HG02610 (cell line): ENCODE data around the gene GOLGA6A.
"Not testable (repeated sequence)": the region's sequence is repeated elsewhere in the genome, so short reads cannot be mapped to it uniquely, and the experiment has no call there.

Experiments used
- ATAC-seq: cut with Tn5 transposase; IDR thresholded peaks from one replicate; pipeline ENCODE4 v1.9.1; 2021; ENCODE audit warnings: mild to moderate bottlenecking, moderate library complexity; ENCODE audit not compliant: unreplicated experiment

GOLGA6A gene

GRCh38 chr15:74082450-74082849, at the start of gene GOLGA6A:
TSS of gene GOLGA6A (minus strand) at chr15:74082550. CDS start at chr15:74082509, 41 bp downstream.
- not testable (repeated sequence) for ATAC-seq

GRCh38 chr15:74131628-74132413, 49.5 kb upstream of the GOLGA6A start:
- ATAC-seq = no peak

- ATAC-seq = no peak
These were observed 48.7 kb upstream of the GOLGA6A start for GRCh38 chr15:74130849-74131627.

GRCh38 chr15:74130155-74130848, 48.0 kb upstream of the GOLGA6A start, which contains the start of gene ISLR2:
TSS of gene ISLR2 (plus strand) at chr15:74130586. CDS start at chr15:74132755, 2,169 bp downstream.
- ATAC-seq = no peak

- no peak for ATAC-seq
These were observed 47.3 kb upstream of the GOLGA6A start for GRCh38 chr15:74129586-74130154.

- ATAC-seq = no peak
These were observed 46.6 kb upstream of the GOLGA6A start for GRCh38 chr15:74128785-74129585.

- ATAC-seq = no peak
These were observed 45.8 kb upstream of the GOLGA6A start for GRCh38 chr15:74127954-74128784.

- peak; percentile 49 for ATAC-seq
These were observed 45.1 kb upstream of the GOLGA6A start for GRCh38 chr15:74127255-74127953.

- no peak for ATAC-seq
These were observed 42.4 kb upstream of the GOLGA6A start for GRCh38 chr15:74124759-74125158.

- no peak for ATAC-seq
These were observed 41.8 kb upstream of the GOLGA6A start for GRCh38 chr15:74124196-74124595.

- no peak for ATAC-seq
These were observed 41.3 kb upstream of the GOLGA6A start for GRCh38 chr15:74123658-74124057.

GRCh38 chr15:74123131-74123429, 40.7 kb upstream of the GOLGA6A start:
- no peak for ATAC-seq

GRCh38 chr15:74122403-74123130, 40.2 kb upstream of the GOLGA6A start:
- no peak for ATAC-seq

- ATAC-seq = no peak
These were observed 39.5 kb upstream of the GOLGA6A start for GRCh38 chr15:74121858-74122257.

GRCh38 chr15:74121039-74121438, 38.7 kb upstream of the GOLGA6A start:
- no peak for ATAC-seq

- no peak for ATAC-seq
These were observed 38.1 kb upstream of the GOLGA6A start for GRCh38 chr15:74120426-74120825.

- ATAC-seq = no peak
These were observed 27.4 kb upstream of the GOLGA6A start for GRCh38 chr15:74109713-74110112.

- not testable (repeated sequence) for ATAC-seq
These were observed 26.3 kb upstream of the GOLGA6A start for GRCh38 chr15:74108611-74109010.
